Transverse colon (tissue), 4 donors: ENCODE data around the gene DNAH11. TPM values are rescaled to one million over a fixed set of nuclear protein-coding genes. Genes with fewer than 3 reads are reported as not detected.

Experiments used
- DNase-seq: peaks from one replicate; pipeline ENCODE4 v3.0.0-alpha.2; 2019
- H3K27ac ChIP-seq, 4 donors: fragments of 200-600 bp; sonication (generic); 2 replicates each; pipeline ENCODE4 v1.5.1; 2016 to 2018; ENCODE audit warnings: inconsistent platforms in 4 of 4
- H3K27me3 ChIP-seq: fragments of 200-600 bp; sonication (generic); 2 replicates; pipeline ENCODE4 v1.5.1; 2017; ENCODE audit warnings: inconsistent platforms
- H3K36me3 ChIP-seq, 4 donors: fragments of 200-600 bp; sonication (generic); 2 replicates each; pipeline ENCODE4 v1.5.1; 2017 to 2019; ENCODE audit warnings: inconsistent platforms in 4 of 4
- H3K4me1 ChIP-seq, 4 donors: fragments of 200-600 bp; sonication (generic); 2 replicates each; pipeline ENCODE4 v1.5.1; 2017 to 2020; ENCODE audit warnings: inconsistent platforms in 4 of 4
- H3K4me3 ChIP-seq, 4 donors: fragments of 200-600 bp; sonication (generic); 1 replicate in 1 of 4; 2 replicates in 3 of 4; pipeline versions ENCODE4 v1.5.1 to v1.6.1; 2017 to 2019; ENCODE audit warnings: inconsistent platforms in 4 of 4
- H3K9me3 ChIP-seq, 2 donors: fragments of 200-600 bp; sonication (generic); 2 replicates each; pipeline ENCODE4 v1.5.1; 2017 to 2019; ENCODE audit warnings: inconsistent platforms in 2 of 2
- CTCF ChIP-seq, 5 experiments: fragments of 200-600 bp in 3 of 5; fragments of 450-650 bp in 2 of 5; sonication (generic) in 3 of 5; IDR thresholded peaks; 1 replicate in 2 of 5; 2 replicates in 3 of 5; pipeline ENCODE4 v1.5.1; 2016 to 2017; ENCODE audit warnings: antibody characterized with exemption in 5 of 5, inconsistent platforms in 3 of 5, mild to moderate bottlenecking in 2 of 5, moderate library complexity in 1 of 5
- EP300 ChIP-seq: sonication (generic); formaldehyde crosslinking; IDR thresholded peaks from one replicate; pipeline ENCODE4 v1.6.1; 2017; ENCODE audit warnings: antibody characterized with exemption, low read depth
- POLR2A ChIP-seq: fragments of 450-650 bp; IDR thresholded peaks from one replicate; pipeline ENCODE4 v1.6.1; 2016; ENCODE audit warnings: antibody characterized with exemption, mild to moderate bottlenecking, moderate library complexity
- POLR2AphosphoS5 ChIP-seq, 3 donors: sonication (generic); formaldehyde crosslinking; IDR thresholded peaks; one replicate each; pipeline ENCODE4 v1.6.1; 2016; ENCODE audit warnings: antibody characterized with exemption in 3 of 3
- WGBS, 2 donors: methylation state at CpG; one replicate each; pipeline ENCODE4 v1.1.5; 2018; ENCODE audit warnings: low coverage in 1 of 2; 5-methylcytosine and 5-hydroxymethylcytosine counted together
- in situ Hi-C, 4 donors: fragments of 200-750 bp; cut with MboI; loops; one replicate each; pipeline versions ENCODE4 v1.15.0 to v1.15.1; 2017; ENCODE audit warnings: low sequenced_read_pairs in 3 of 4, low pct_ligation_motif_present in 1 of 4, low pct_unique_long_range_greater_than_20kb in 1 of 4
- intact Hi-C: fragments of 100-400 bp; cut with DNase I; formaldehyde crosslinking; loops from one replicate; pipeline ENCODE4 v1.15.1; 2023; ENCODE audit warnings: low total_unique reads
- total RNA-seq, 4 donors: library from RNA; depleted of rRNA; stranded (reverse); fragments of >200 nt; gene quantifications; one replicate each; pipeline ENCODE4 v1.1.0, GENCODE V29; 2016

Gene DNAH11
- total RNA-seq, 4 donors from 2014 or later = under 0.01 to 0.16 TPM; not detected in 2

GRCh38 chr7:21947946-21948345 lies 405.1 kb downstream of the DNAH11 start:
- no peak for DNase-seq
- intact Hi-C loops (no loop called here), in situ Hi-C loops (no loop called here)
- no peaks in the 10 kb centered on the region for H3K36me3 ChIP-seq
- H3K27ac ChIP-seq = no peak overlapping the region
- no peak overlapping the region for H3K4me3 ChIP-seq
- H3K27me3 ChIP-seq = no peaks in the 10 kb centered on the region
- H3K4me1 ChIP-seq = peaks cover 6 to 36% (median 21%) of the 10 kb centered on the region in 4 donors
- H3K9me3 ChIP-seq = no peaks in the 10 kb centered on the region
- no peak for TF ChIP-seq CTCF (IDR thresholded peaks at IDR 0.05)
- no peak for TF ChIP-seq POLR2A
- 60 to 64% methylated on average over 2 of the region's 2 CpGs for WGBS, 2 donors

- no peak for DNase-seq
- in situ Hi-C loops = no loop called here
- 38 to 69% methylated on average over 2 of the region's 2 CpGs for WGBS, 2 donors
Measured at GRCh38 chr7:21948364-21948763, 405.5 kb downstream of the DNAH11 start.

DNA sequence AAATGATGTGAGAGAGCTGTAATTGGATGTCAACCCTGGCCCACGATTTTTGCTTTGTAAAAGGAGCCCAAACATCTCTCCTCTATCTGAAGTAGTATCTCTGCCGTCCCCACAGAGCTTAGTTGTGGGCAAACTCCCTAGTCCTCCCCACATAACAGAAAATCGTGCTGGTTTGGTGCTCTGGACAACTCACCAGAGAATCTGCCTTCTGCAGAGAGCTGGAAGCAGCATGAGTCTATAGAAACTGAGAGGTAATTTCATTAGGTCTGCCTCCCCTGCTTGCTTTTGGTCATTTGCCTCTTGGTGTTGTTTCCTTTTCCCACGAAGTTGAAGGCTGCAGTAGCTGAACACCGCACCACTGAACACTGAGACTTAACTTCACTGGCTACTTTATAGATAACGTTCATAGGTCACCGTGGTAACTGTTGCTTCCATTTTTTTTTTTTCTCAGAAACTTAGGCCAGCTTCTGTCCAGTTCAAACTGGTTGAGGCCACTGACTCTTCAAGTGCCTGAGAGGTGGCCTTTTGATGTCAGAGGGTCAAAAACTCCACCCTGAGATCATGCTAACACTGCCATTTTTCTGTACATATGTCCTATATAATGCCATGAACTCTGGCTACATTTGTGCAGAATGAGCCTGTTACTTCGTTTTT lies 406.2 kb downstream of the DNAH11 start:
- Histone ChIP-seq H3K27me3 (no peaks in the 10 kb centered on the region), H3K36me3 (no peaks in the 10 kb centered on the region), H3K4me1 (peaks cover 6 to 27% (median 15%) of the 10 kb centered on the region in 4 donors), H3K4me3 (no peak overlapping the region), H3K27ac (no peak overlapping the region), H3K9me3 (no peaks in the 10 kb centered on the region)
- in situ Hi-C loops = no loop called here
- no peak for DNase-seq
- intact Hi-C loops = no loop called here
- TF ChIP-seq CTCF (IDR thresholded peaks at IDR 0.05) = no peak
- TF ChIP-seq POLR2AphosphoS5 (IDR thresholded peaks at IDR 0.05) = no peak
- no peak for TF ChIP-seq EP300
- no peak for TF ChIP-seq POLR2A
- WGBS, 2 donors = 38 to 65% methylated on average over 4 to 8 of the region's 8 CpGs

More at GRCh38 chr7:21948364-21948763, 405.5 kb downstream of the DNAH11 start:
- TF ChIP-seq POLR2AphosphoS5 (IDR thresholded peaks at IDR 0.05) (no peak), POLR2A (no peak), CTCF (IDR thresholded peaks at IDR 0.05) (no peak)
- H3K9me3 ChIP-seq = no peaks in the 10 kb centered on the region
- no peaks in the 10 kb centered on the region for H3K36me3 ChIP-seq
- no peaks in the 10 kb centered on the region for H3K27me3 ChIP-seq
- no peak overlapping the region for H3K27ac ChIP-seq
- no peak overlapping the region for H3K4me3 ChIP-seq
- intact Hi-C loops = no loop called here
- H3K4me1 ChIP-seq = peaks cover 6 to 33% (median 18%) of the 10 kb centered on the region in 4 donors

Other genes with a start within 250 kb of the DNAH11 start
- gene SP4, start 115.0 kb upstream of the DNAH11 start, total RNA-seq = 1 to 10 TPM; 2.6 to 7.3 (median 6.2) TPM